ENCODE data around the gene LRRC47.

Gene LRRC47

GRCh38 chr1:3836421-3836820 is 40.1 kb upstream of the LRRC47 start:
- H3K36me3 ChIP-seq = no peaks in the 10 kb centered on the region; the same call in 1 of the 2 replicates
- H3K9me3 ChIP-seq = no peaks in the 10 kb centered on the region
- no peak for TF ChIP-seq CTCF (IDR thresholded peaks at IDR 0.05; ENCODE audit: low read depth, low read length)
- no peaks in the 10 kb centered on the region for H3K27me3 ChIP-seq
- no peak overlapping the region for H3K4me3 ChIP-seq (ENCODE audit: low read depth, low read length)
- H3K4me1 ChIP-seq = no peaks in the 10 kb centered on the region
- no peak for DNase-seq

- TF ChIP-seq CTCF (IDR thresholded peaks at IDR 0.05; ENCODE audit: low read depth, low read length) = no peak
- Histone ChIP-seq H3K9me3 (no peaks in the 10 kb centered on the region), H3K4me1 (no peaks in the 10 kb centered on the region), H3K4me3 (ENCODE audit: low read depth, low read length) (no peak overlapping the region), H3K27me3 (no peaks in the 10 kb centered on the region), H3K36me3 (no peaks in the 10 kb centered on the region; the same call in 1 of the 2 replicates)
- DNase-seq = no peak
Observed at GRCh38 chr1:3834701-3835100, 38.4 kb upstream of the LRRC47 start.

GRCh38 chr1:3831689-3832088 is 35.4 kb upstream of the LRRC47 start:
- H3K4me3 ChIP-seq (ENCODE audit: low read depth, low read length) = no peak overlapping the region
- DNase-seq = no peak

GRCh38 chr1:3828391-3828790 is 32.1 kb upstream of the LRRC47 start:
- no peak for DNase-seq
- Histone ChIP-seq H3K4me3 (ENCODE audit: low read depth, low read length) (no peak overlapping the region), H3K9me3 (no peaks in the 10 kb centered on the region), H3K27me3 (no peaks in the 10 kb centered on the region), H3K4me1 (no peaks in the 10 kb centered on the region), H3K36me3 (no peaks in the 10 kb centered on the region)
- TF ChIP-seq CTCF (IDR thresholded peaks at IDR 0.05; ENCODE audit: low read depth, low read length) = no peak

More at GRCh38 chr1:3831689-3832088, 35.4 kb upstream of the LRRC47 start:
- Histone ChIP-seq H3K36me3 (no peaks in the 10 kb centered on the region), H3K27me3 (no peaks in the 10 kb centered on the region), H3K9me3 (no peaks in the 10 kb centered on the region), H3K4me1 (no peaks in the 10 kb centered on the region)
- TF ChIP-seq CTCF (IDR thresholded peaks at IDR 0.05; ENCODE audit: low read depth, low read length) = no peak

- TF ChIP-seq CTCF (IDR thresholded peaks at IDR 0.05; ENCODE audit: low read depth, low read length) = peak; percentile 25; the same call in 1 of the 2 replicates
- Histone ChIP-seq H3K36me3 (no peaks in the 10 kb centered on the region), H3K27me3 (no peaks in the 10 kb centered on the region), H3K9me3 (no peaks in the 10 kb centered on the region), H3K4me3 (ENCODE audit: low read depth, low read length) (no peak overlapping the region), H3K4me1 (no peaks in the 10 kb centered on the region)
- DNase-seq = peak; percentile 19
Observed at GRCh38 chr1:3827813-3828307, 31.6 kb upstream of the LRRC47 start.

GRCh38 chr1:3825356-3825755 is 29.1 kb upstream of the LRRC47 start:
- no peaks in the 10 kb centered on the region for H3K36me3 ChIP-seq
- no peak for TF ChIP-seq CTCF (IDR thresholded peaks at IDR 0.05; ENCODE audit: low read depth, low read length)
- H3K4me1 ChIP-seq = peaks cover 10% of the 10 kb centered on the region
- no peaks in the 10 kb centered on the region for H3K27me3 ChIP-seq
- DNase-seq = no peak
- H3K9me3 ChIP-seq = no peaks in the 10 kb centered on the region
- no peak overlapping the region for H3K4me3 ChIP-seq (ENCODE audit: low read depth, low read length)
